Liver (tissue), 2 donors: ENCODE data around the gene CCDC78.

Experiments
- EGR1 ChIP-seq, 2 donors: IDR thresholded peaks; 2 replicates each; pipeline ENCODE4 v1.6.1; 2016 to 2018; ENCODE audit warnings: antibody characterized with exemption in 2 of 2, low read depth in 2 of 2
- SP1 ChIP-seq: IDR thresholded peaks from 2 replicates; pipeline ENCODE4 v1.6.1; 2018; ENCODE audit warnings: antibody characterized with exemption, mild to moderate bottlenecking
- YY1 ChIP-seq: IDR thresholded peaks from 2 replicates; pipeline ENCODE4 v1.6.1; 2016; ENCODE audit warnings: antibody characterized with exemption, mild to moderate bottlenecking
- TF ChIP-seq, protein P1 (sequence below): IDR thresholded peaks from 2 replicates; pipeline ENCODE4 v1.6.1; 2016; ENCODE audit warnings: antibody characterized with exemption
- donor health status: healthy.

DNA sequence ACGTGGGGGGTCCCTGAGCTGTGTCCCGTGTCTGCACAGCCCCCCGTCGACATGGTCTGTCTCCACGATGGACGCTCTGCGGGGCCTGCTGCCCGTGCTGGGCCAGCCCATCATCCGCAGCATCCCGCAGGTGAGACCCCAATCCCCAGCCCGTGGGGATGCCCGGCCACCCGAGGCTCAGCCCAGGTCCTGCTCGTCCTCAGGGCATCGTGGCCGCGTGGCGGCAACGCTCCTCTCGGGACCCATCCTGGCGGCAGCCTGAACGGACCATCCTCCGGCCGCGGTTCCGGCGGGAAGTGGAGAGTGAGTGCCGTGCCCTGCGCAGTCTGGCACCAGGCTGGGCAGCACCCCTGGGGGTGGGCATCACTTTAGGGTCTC, 39.2 kb upstream of the CCDC78 start:
- TF ChIP-seq, protein P1, sequence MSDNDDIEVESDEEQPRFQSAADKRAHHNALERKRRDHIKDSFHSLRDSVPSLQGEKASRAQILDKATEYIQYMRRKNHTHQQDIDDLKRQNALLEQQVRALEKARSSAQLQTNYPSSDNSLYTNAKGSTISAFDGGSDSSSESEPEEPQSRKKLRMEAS: no peak
- TF ChIP-seq EGR1 (IDR thresholded peaks at IDR 0.05; ENCODE audit: low read depth in 2 of 2): no peak
- no peak for TF ChIP-seq YY1
- no peak for TF ChIP-seq SP1
